HFF-Myc (cell line): Measurements from ENCODE around the gene FAM181A.

Source experiments
- DNase-seq: peaks from one replicate; pipeline ENCODE4 v3.0.0-alpha.2; 2011; ENCODE audit warnings: low read depth; ENCODE audit errors: extremely low read depth
- H3K4me3 ChIP-seq: replicated peaks from 2 replicates; pipeline ENCODE4 v1.5.1; 2011; ENCODE audit warnings: low read depth, mild to moderate bottlenecking, control low read depth, low read length
- TF ChIP-seq, protein P1 (sequence below): IDR thresholded peaks from 2 replicates; pipeline ENCODE4 v1.5.1; 2012; ENCODE audit warnings: mild to moderate bottlenecking, low read depth, low read length, control low read depth; ENCODE audit errors: missing control alignments

FAM181A gene

GRCh38 chr14:93977790-93978581 is 50.8 kb downstream of the FAM181A start:
- DNase-seq, result no peak
- TF ChIP-seq, protein P1, sequence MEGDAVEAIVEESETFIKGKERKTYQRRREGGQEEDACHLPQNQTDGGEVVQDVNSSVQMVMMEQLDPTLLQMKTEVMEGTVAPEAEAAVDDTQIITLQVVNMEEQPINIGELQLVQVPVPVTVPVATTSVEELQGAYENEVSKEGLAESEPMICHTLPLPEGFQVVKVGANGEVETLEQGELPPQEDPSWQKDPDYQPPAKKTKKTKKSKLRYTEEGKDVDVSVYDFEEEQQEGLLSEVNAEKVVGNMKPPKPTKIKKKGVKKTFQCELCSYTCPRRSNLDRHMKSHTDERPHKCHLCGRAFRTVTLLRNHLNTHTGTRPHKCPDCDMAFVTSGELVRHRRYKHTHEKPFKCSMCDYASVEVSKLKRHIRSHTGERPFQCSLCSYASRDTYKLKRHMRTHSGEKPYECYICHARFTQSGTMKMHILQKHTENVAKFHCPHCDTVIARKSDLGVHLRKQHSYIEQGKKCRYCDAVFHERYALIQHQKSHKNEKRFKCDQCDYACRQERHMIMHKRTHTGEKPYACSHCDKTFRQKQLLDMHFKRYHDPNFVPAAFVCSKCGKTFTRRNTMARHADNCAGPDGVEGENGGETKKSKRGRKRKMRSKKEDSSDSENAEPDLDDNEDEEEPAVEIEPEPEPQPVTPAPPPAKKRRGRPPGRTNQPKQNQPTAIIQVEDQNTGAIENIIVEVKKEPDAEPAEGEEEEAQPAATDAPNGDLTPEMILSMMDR, result no peak

GRCh38 chr14:93978735-93979134 is 51.6 kb downstream of the FAM181A start:
- TF ChIP-seq, protein P1, result no peak
- no peak for DNase-seq
- no peak overlapping the region for H3K4me3 ChIP-seq

More at GRCh38 chr14:93977790-93978581, 50.8 kb downstream of the FAM181A start:
- H3K4me3 ChIP-seq, result no peak overlapping the region
